Mucosa of descending colon (tissue), 3 donors: Measurements from ENCODE around the gene UCK2. TPM values are rescaled to one million over a fixed set of nuclear protein-coding genes. Genes with fewer than 3 reads are reported as not detected.

Experiments
- ATAC-seq: fragments of 200-7000 bp; cut with Tn5 transposase; one replicate; pipeline ENCODE4 v1.9.1; 2020; ENCODE audit warnings: mild to moderate bottlenecking, moderate library complexity
- DNase-seq, 3 donors: peaks; one replicate each; pipeline ENCODE4 v3.0.0-alpha.2; 2020
- H3K36me3 ChIP-seq: fragments of 200-600 bp; one replicate; pipeline ENCODE4 v1.8.0; 2021; ENCODE audit warnings: low read depth, mild to moderate bottlenecking
- H3K4me1 ChIP-seq: fragments of 200-600 bp; one replicate; pipeline ENCODE4 v1.8.0; 2021; ENCODE audit warnings: low read depth, mild to moderate bottlenecking
- H3K4me3 ChIP-seq: fragments of 200-600 bp; one replicate; pipeline ENCODE4 v1.8.0; 2021; ENCODE audit warnings: mild to moderate bottlenecking
- H3K9me3 ChIP-seq: fragments of 200-600 bp; one replicate; pipeline ENCODE4 v1.8.0; 2021; ENCODE audit warnings: mild to moderate bottlenecking
- CTCF ChIP-seq: fragments of 200-600 bp; IDR thresholded peaks from one replicate; pipeline ENCODE4 v1.8.0; 2022; ENCODE audit warnings: antibody characterized with exemption, mild to moderate bottlenecking
- intact Hi-C, 2 donors: fragments of 100-400 bp; cut with DNase I in 1 of 2; cut with micrococcal nuclease in 1 of 2; formaldehyde crosslinking; loops; one replicate each; pipeline versions ENCODE4 v1.11.0 to v1.11.1; 2022; cut with DNase I, micrococcal nuclease
- total RNA-seq, 3 donors: library from RNA; stranded (reverse); fragmentation: NEBNext Ultra II Directional in 2 of 3; extraction: Animal tissue kit (Norgen Biotek cat#: 25700) in 2 of 3; gene quantifications; one replicate each; pipeline versions ENCODE4 v1.2.1 to v1.2.4, GENCODE V29; 2021 to 2023
- donor health status: DM: no; HTN: no; CAD: no; lungs with moderate emphysema.
- donor health status: DM: no; HTN: no; CAD: no.
- donor health status: DM: no; HTN: yes; CAD: no.

The UCK2 gene
- total RNA-seq, 3 donors from 2014 or later: 41.6 to 86.5 (median 51.8) TPM

- Histone ChIP-seq H3K4me3 (no peak overlapping the region), H3K4me1 (peaks cover 4% of the 10 kb centered on the region), H3K9me3 (no peaks in the 10 kb centered on the region), H3K36me3 (no peaks in the 10 kb centered on the region)
- no peak for DNase-seq
- TF ChIP-seq CTCF: no peak
- intact Hi-C loops: no loop called here
- ATAC-seq: no peak
These were observed 9.5 kb downstream of the UCK2 start for GRCh38 chr1:165836664-165837482.

GRCh38 chr1:165837838-165838364 is 10.5 kb downstream of the UCK2 start:
- no peak for DNase-seq
- no peak for TF ChIP-seq CTCF
- Histone ChIP-seq H3K9me3 (no peaks in the 10 kb centered on the region), H3K4me1 (peaks cover 15% of the 10 kb centered on the region), H3K4me3 (no peak overlapping the region), H3K36me3 (no peaks in the 10 kb centered on the region)
- no peak for ATAC-seq
- intact Hi-C loops: no loop called here

- Histone ChIP-seq H3K4me3 (no peak overlapping the region), H3K36me3 (no peaks in the 10 kb centered on the region), H3K4me1 (peaks cover 16% of the 10 kb centered on the region), H3K9me3 (no peaks in the 10 kb centered on the region)
- no peak for DNase-seq
- no peak for TF ChIP-seq CTCF
- intact Hi-C loops: no loop called here
- ATAC-seq: no peak
These were observed 13.0 kb downstream of the UCK2 start for GRCh38 chr1:165840423-165840822.

GRCh38 chr1:165841582-165842017 is 14.2 kb downstream of the UCK2 start:
- H3K36me3 ChIP-seq: no peaks in the 10 kb centered on the region
- ATAC-seq (peak; percentile 44), DNase-seq (no peak)
- no peak overlapping the region for H3K4me3 ChIP-seq
- intact Hi-C loops: no loop called here
- H3K4me1 ChIP-seq: peaks cover 16% of the 10 kb centered on the region
- no peak for TF ChIP-seq CTCF
- no peaks in the 10 kb centered on the region for H3K9me3 ChIP-seq

- no peaks in the 10 kb centered on the region for H3K9me3 ChIP-seq
- ATAC-seq (peak; percentile 18), DNase-seq (no peak)
- no peak for TF ChIP-seq CTCF
- intact Hi-C loops: no loop called here
- H3K4me1 ChIP-seq: peaks cover 16% of the 10 kb centered on the region
- H3K4me3 ChIP-seq: no peak overlapping the region
- H3K36me3 ChIP-seq: no peaks in the 10 kb centered on the region
These were observed 14.7 kb downstream of the UCK2 start for GRCh38 chr1:165842023-165842670.
